ENCODE results near the gene GLDC. TPM values are rescaled to one million over a fixed set of nuclear protein-coding genes. Genes with fewer than 3 reads are reported as not detected.

GLDC gene
- total RNA-seq, 6 donors from 2014 or later = 0.60 to 3.1 (median 1.1) TPM; not detected in 2

DNA sequence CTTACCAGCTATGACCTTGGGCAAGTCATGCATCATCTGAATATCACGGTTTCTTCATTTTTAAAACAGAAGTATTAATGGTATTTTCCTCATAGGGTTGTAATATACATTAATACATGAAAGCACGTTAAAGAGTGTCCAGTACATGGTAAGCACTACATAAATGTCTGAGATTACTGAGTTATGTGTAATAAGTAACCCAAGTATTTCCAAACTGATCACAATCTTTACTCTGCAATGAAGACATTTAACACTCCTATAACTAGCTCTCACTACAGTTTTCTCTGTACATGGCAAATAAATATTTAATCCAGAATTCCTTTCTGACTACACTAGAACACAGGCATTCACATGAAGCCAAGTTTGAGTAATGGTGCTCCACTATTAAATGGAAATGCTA is 4.0 kb downstream of the GLDC start:
- Histone ChIP-seq H3K4me3 (no peak overlapping the region), H3K9me3 (no peaks in the 10 kb centered on the region), H3K27me3 (peaks cover 0 to 28% (median 14%) of the 10 kb centered on the region in 4 donors), H3K27ac (no peak overlapping the region), H3K36me3 (no peaks in the 10 kb centered on the region), H3K4me1 (peaks cover 11 to 24% (median 14%) of the 10 kb centered on the region in 4 donors)
- 65 to 77% methylated on average over 2 of the region's 2 CpGs for WGBS, 2 donors
- ATAC-seq (ENCODE audit: low FRiP score in 2 of 2) (no peak), DNase-seq (no peak)
- TF ChIP-seq, protein P1, sequence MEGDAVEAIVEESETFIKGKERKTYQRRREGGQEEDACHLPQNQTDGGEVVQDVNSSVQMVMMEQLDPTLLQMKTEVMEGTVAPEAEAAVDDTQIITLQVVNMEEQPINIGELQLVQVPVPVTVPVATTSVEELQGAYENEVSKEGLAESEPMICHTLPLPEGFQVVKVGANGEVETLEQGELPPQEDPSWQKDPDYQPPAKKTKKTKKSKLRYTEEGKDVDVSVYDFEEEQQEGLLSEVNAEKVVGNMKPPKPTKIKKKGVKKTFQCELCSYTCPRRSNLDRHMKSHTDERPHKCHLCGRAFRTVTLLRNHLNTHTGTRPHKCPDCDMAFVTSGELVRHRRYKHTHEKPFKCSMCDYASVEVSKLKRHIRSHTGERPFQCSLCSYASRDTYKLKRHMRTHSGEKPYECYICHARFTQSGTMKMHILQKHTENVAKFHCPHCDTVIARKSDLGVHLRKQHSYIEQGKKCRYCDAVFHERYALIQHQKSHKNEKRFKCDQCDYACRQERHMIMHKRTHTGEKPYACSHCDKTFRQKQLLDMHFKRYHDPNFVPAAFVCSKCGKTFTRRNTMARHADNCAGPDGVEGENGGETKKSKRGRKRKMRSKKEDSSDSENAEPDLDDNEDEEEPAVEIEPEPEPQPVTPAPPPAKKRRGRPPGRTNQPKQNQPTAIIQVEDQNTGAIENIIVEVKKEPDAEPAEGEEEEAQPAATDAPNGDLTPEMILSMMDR (IDR thresholded peaks at IDR 0.05) = no peak
- TF ChIP-seq POLR2AphosphoS5 (IDR thresholded peaks at IDR 0.05) (no peak), POLR2A (IDR thresholded peaks at IDR 0.05) (no peak), EP300 (IDR thresholded peaks at IDR 0.05) (no peak)

DNA sequence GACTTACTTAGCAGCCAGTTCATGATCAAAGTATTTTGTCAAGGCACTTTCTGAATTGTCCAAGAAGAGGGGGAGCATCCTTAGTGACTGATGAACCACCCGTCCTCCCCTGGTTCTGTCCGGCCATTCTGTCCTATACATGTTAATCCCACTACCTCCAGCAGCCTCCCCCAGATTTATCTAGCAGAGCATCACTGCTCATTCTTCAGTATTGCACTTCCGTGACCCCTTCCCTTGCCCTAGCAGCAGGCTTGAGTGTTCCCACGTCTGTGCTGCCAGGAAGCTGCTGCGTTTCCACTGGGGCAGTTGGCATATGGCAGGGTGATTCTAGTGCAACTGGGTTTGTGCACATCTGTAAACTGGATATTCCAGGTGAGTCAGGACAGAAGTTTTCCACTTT is 4.5 kb downstream of the GLDC start:
- Histone ChIP-seq H3K36me3 (no peaks in the 10 kb centered on the region), H3K4me3 (no peak overlapping the region), H3K9me3 (no peaks in the 10 kb centered on the region), H3K27ac (no peak overlapping the region), H3K27me3 (peaks cover 0 to 28% (median 14%) of the 10 kb centered on the region in 4 donors), H3K4me1 (peaks cover 11 to 21% (median 14%) of the 10 kb centered on the region in 4 donors)
- WGBS, 2 donors = 72 to 73% methylated on average over 5 of the region's 5 CpGs
- ATAC-seq (ENCODE audit: low FRiP score in 2 of 2) = no peak
- no peak for TF ChIP-seq POLR2AphosphoS5 (IDR thresholded peaks at IDR 0.05)
- no peak for TF ChIP-seq POLR2A (IDR thresholded peaks at IDR 0.05)
- TF ChIP-seq EP300 (IDR thresholded peaks at IDR 0.05) = no peak
- TF ChIP-seq, protein P1 (IDR thresholded peaks at IDR 0.05) = no peak
- DNase-seq = no peak

DNA sequence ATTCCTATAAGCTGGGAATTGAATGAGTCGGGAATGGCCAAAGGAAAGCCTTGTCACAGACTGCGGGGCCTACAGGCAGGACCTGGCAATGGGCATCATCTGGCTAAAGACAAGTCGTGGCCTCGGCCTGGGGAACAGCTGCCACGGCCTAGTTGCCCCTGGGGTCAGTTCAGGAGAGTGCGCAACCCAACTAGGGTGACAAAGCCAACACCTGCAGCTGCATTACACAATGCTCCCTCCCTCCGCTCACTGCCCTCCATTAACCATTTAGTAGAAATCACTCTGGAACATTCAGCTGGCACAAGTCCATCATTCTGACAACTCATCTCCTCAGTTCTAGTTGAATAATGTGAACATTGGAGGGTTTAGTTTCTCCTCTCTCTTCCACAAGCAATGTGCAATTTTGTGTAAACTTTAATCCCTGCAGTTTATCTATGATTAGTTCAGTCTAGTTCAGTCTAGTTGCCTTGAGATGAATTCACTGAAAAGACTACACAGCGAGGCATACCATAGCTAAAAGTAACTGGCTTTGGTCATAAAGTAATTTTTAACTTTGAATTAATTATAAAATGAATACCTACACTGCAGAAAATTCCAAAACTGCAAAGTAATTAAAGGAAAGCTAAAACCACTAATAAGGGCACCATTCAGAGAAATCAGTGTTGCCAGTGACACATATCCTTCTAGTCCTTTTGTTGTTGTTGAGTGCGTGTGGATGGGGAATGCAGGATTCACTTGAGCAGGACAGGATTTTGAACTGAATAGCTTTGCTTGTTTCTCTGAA is 5.1 kb downstream of the GLDC start:
- Histone ChIP-seq H3K27me3 (peaks cover 0 to 24% (median 11%) of the 10 kb centered on the region in 4 donors), H3K4me1 (peaks cover 7 to 15% (median 11%) of the 10 kb centered on the region in 4 donors), H3K4me3 (no peak overlapping the region), H3K27ac (no peak overlapping the region), H3K36me3 (no peaks in the 10 kb centered on the region), H3K9me3 (no peaks in the 10 kb centered on the region)
- ATAC-seq (ENCODE audit: low FRiP score in 2 of 2) (no peak), DNase-seq (peak in 1 of 2 donors; percentile 60)
- WGBS, 2 donors = 89 to 92% methylated on average over 9 of the region's 9 CpGs
- no peak for TF ChIP-seq POLR2AphosphoS5 (IDR thresholded peaks at IDR 0.05)
- TF ChIP-seq EP300 (IDR thresholded peaks at IDR 0.05) = no peak
- TF ChIP-seq POLR2A (IDR thresholded peaks at IDR 0.05) = no peak
- TF ChIP-seq, protein P1 (IDR thresholded peaks at IDR 0.05) = no peak

- Histone ChIP-seq H3K4me3 (no peak overlapping the region), H3K27me3 (peaks cover 0 to 16% (median 4%) of the 10 kb centered on the region in 4 donors), H3K36me3 (no peaks in the 10 kb centered on the region), H3K4me1 (peaks cover under 1 to 7% (median 4%) of the 10 kb centered on the region in 4 donors), H3K27ac (no peak overlapping the region), H3K9me3 (no peaks in the 10 kb centered on the region)
- DNase-seq (no peak), ATAC-seq (ENCODE audit: low FRiP score in 2 of 2) (no peak)
- 64 to 70% methylated on average over 3 of the region's 3 CpGs for WGBS, 2 donors
- no peak for TF ChIP-seq POLR2A (IDR thresholded peaks at IDR 0.05)
- TF ChIP-seq, protein P1 (IDR thresholded peaks at IDR 0.05) = no peak
- no peak for TF ChIP-seq POLR2AphosphoS5 (IDR thresholded peaks at IDR 0.05)
- no peak for TF ChIP-seq EP300 (IDR thresholded peaks at IDR 0.05)
Observed at GRCh38 chr9:6639622-6640021, 5.9 kb downstream of the GLDC start.

Measured in upper lobe of left lung (tissue), 6 donors.